ENCODE results near the gene LSR. TPM values are rescaled to one million over a fixed set of nuclear protein-coding genes. Genes with fewer than 3 reads are reported as not detected.

Gene LSR
- total RNA-seq, 1 experiment from 2014 or later = 0.63 TPM

DNA sequence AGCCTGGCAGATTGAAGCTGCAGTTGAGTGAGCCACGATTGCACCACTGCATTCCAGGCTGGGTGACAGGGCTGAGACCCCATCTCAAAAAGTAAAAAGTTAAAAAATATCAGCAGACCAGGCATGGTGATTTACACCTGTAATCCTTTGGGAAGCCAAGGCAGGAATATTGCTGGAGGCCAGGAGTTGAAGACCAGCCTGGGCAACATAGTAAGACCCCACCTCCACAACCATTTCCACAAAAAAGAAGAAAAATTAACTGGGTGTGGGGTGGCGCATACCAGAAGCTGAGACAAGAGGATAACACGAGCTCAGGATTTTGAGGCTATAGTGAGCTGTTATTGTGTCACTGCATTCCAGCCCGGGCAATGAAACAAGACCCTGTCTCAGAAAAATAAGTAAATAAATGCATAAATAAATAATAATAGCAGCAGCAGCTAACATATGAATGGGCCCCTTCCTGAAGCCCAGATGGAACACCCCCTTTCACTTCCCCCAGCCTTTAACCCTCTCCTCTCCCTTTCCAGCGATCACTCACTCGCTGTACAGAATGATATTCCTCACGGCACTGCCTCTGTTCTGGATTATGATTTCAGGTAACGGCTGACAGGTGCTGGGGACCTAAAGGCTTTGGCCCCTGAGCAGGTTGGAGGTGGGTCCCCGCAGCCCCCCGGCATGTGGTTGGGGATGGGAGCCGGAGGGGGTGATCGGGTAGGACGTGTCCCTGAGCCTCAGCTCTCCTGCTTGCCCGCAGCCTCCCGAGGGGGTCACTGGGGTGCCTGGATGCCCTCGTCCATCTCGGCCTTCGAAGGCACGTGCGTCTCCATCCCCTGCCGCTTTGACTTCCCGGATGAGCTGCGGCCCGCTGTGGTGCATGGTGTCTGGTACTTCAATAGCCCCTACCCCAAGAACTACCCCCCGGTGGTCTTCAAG lies 46.3 kb downstream of the LSR start:
- no peaks in the 10 kb centered on the region for H3K79me2 ChIP-seq (ENCODE audit: low read length)
- no peaks in the 10 kb centered on the region for H4K20me1 ChIP-seq (ENCODE audit: insufficient read depth, low read depth, low read length)
- H3K4me2 ChIP-seq (ENCODE audit: low read depth, low read length, poor library complexity, severe bottlenecking) = peak overlapping the region; percentile 63
- no peaks in the 10 kb centered on the region for H3K36me3 ChIP-seq (ENCODE audit: insufficient read depth, low read length)
- no peak overlapping the region for H2AFZ ChIP-seq (ENCODE audit: low read length)
- H3K9me2 ChIP-seq (replicated peaks; ENCODE audit: insufficient read depth, low read length) = no peaks in the 10 kb centered on the region
- no peaks in the 10 kb centered on the region for H3K9me3 ChIP-seq (ENCODE audit: low read length)
- H3K27me3 ChIP-seq (ENCODE audit: low read length) = no peaks in the 10 kb centered on the region
- peaks cover 55% of the 10 kb centered on the region for H3K4me1 ChIP-seq (ENCODE audit: low read length)
- DNase-seq = no peak
- peak overlapping the region; percentile 68; the same call in 1 of the 2 replicates for H3K27ac ChIP-seq (ENCODE audit: low read length)
- peak overlapping the region; percentile 34; the same call in 1 of the 2 replicates for H3K4me3 ChIP-seq (ENCODE audit: low read length)
- H3K9ac ChIP-seq (ENCODE audit: low read length) = 0 out of 2 replicates have a peak overlapping the region, but pooled peaks have one; percentile 37

DNA sequence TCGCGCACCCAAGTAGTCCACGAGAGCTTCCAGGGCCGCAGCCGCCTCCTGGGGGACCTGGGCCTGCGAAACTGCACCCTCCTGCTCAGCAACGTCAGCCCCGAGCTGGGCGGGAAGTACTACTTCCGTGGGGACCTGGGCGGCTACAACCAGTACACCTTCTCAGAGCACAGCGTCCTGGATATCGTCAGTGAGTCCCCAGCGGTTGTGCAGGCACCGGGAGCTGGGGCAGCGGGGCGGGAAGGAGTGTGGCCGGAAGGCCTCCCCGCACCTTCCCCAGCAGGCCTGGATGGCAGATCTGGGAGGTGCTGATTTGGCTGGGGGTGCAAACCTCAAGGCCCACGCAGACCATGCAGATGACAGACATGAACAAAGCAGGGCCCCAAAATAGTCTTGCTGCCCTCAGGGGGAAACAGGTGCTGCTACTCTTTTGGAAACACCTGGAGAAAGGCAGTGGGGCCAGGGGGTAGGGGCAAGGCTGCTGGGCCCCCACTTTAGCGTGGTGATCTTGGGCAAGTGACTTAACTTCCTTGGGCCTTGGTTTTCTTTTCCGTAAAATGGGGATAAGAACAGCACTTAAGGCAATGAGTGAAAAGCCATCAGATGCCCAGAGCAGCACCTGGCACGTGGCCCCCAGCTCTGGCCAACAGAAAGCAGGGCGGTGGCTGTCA lies 47.1 kb downstream of the LSR start:
- DNase-seq = peak; percentile 89
- Histone ChIP-seq H3K4me2 (ENCODE audit: low read depth, low read length, poor library complexity, severe bottlenecking) (peak overlapping the region; percentile 63), H3K9me2 (replicated peaks; ENCODE audit: insufficient read depth, low read length) (no peaks in the 10 kb centered on the region), H4K20me1 (ENCODE audit: insufficient read depth, low read depth, low read length) (no peaks in the 10 kb centered on the region), H3K27ac (ENCODE audit: low read length) (peak overlapping the region; percentile 68), H3K4me3 (ENCODE audit: low read length) (peak overlapping the region; percentile 34; the same call in 1 of the 2 replicates), H3K4me1 (ENCODE audit: low read length) (peaks cover 55% of the 10 kb centered on the region), H3K9me3 (ENCODE audit: low read length) (no peaks in the 10 kb centered on the region), H3K36me3 (ENCODE audit: insufficient read depth, low read length) (no peaks in the 10 kb centered on the region), H3K79me2 (ENCODE audit: low read length) (no peaks in the 10 kb centered on the region), H2AFZ (ENCODE audit: low read length) (no peak overlapping the region), H3K9ac (ENCODE audit: low read length) (peak overlapping the region; percentile 37), H3K27me3 (ENCODE audit: low read length) (no peaks in the 10 kb centered on the region)

DNA sequence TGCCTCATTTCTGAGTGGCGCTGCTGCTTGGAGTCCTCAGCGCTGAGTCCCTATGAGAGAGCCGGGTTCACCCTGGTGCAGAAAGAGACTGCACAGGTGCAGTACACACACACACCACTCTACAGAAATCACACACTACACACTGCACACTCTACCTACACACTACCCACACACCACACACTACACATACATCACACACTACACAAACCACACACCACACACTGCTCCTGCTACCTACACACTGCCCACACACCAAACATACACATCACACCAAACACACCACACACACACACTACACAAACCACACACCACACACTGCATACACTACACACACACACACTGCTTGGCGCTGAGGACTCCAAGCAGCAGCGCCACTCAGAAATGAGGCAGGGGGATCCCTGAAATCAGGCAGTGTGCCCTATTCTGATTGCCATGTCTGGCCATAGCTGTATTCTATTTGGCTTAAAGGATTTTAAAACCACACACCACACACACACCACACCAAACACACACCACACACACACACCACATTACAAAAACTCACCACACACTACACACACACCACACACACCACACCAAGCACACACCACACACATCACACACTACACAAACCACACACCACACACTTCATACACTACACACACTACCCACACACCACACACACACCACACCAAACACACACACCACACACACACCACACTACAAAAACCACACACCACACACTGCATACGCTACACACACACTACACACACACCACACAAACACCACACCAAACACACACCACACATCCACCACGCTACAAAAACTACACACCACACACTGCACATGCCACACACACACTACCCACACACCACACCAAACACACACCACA lies 48.1 kb downstream of the LSR start:
- Histone ChIP-seq H2AFZ (ENCODE audit: low read length) (no peak overlapping the region), H3K36me3 (ENCODE audit: insufficient read depth, low read length) (no peaks in the 10 kb centered on the region), H3K4me1 (ENCODE audit: low read length) (peaks cover 46% of the 10 kb centered on the region), H3K27ac (ENCODE audit: low read length) (peak overlapping the region; percentile 68), H3K4me3 (ENCODE audit: low read length) (peak overlapping the region; percentile 34; the same call in 1 of the 2 replicates), H3K9ac (ENCODE audit: low read length) (peak overlapping the region; percentile 21), H3K9me3 (ENCODE audit: low read length) (no peaks in the 10 kb centered on the region), H3K9me2 (replicated peaks; ENCODE audit: insufficient read depth, low read length) (no peaks in the 10 kb centered on the region), H3K4me2 (ENCODE audit: low read depth, low read length, poor library complexity, severe bottlenecking) (peak overlapping the region; percentile 63), H3K27me3 (ENCODE audit: low read length) (no peaks in the 10 kb centered on the region), H3K79me2 (ENCODE audit: low read length) (no peaks in the 10 kb centered on the region), H4K20me1 (ENCODE audit: insufficient read depth, low read depth, low read length) (no peaks in the 10 kb centered on the region)
- peak; percentile 63 for DNase-seq

DNA sequence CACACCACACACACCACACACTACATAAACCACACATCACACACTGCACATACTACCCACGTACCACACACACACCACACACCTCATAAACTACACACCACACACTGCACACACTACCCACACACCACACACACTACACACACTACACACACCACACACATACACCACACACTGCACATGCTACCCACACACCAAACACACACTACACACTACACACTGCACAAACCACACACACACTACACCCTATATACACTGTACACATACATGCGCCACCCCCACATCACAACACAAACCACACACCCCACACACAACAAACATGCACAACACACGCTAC lies 48.7 kb downstream of the LSR start:
- H3K9me3 ChIP-seq (ENCODE audit: low read length) = no peaks in the 10 kb centered on the region
- H2AFZ ChIP-seq (ENCODE audit: low read length) = no peak overlapping the region
- H3K4me2 ChIP-seq (ENCODE audit: low read depth, low read length, poor library complexity, severe bottlenecking) = no peak overlapping the region
- no peaks in the 10 kb centered on the region for H3K36me3 ChIP-seq (ENCODE audit: insufficient read depth, low read length)
- peaks cover 40% of the 10 kb centered on the region for H3K4me1 ChIP-seq (ENCODE audit: low read length)
- no peaks in the 10 kb centered on the region for H4K20me1 ChIP-seq (ENCODE audit: insufficient read depth, low read depth, low read length)
- no peak overlapping the region for H3K4me3 ChIP-seq (ENCODE audit: low read length)
- no peak for DNase-seq
- no peaks in the 10 kb centered on the region for H3K79me2 ChIP-seq (ENCODE audit: low read length)
- no peaks in the 10 kb centered on the region for H3K9me2 ChIP-seq (replicated peaks; ENCODE audit: insufficient read depth, low read length)
- H3K27me3 ChIP-seq (ENCODE audit: low read length) = no peaks in the 10 kb centered on the region
- no peak overlapping the region for H3K27ac ChIP-seq (ENCODE audit: low read length)
- no peak overlapping the region for H3K9ac ChIP-seq (ENCODE audit: low read length)

DNA sequence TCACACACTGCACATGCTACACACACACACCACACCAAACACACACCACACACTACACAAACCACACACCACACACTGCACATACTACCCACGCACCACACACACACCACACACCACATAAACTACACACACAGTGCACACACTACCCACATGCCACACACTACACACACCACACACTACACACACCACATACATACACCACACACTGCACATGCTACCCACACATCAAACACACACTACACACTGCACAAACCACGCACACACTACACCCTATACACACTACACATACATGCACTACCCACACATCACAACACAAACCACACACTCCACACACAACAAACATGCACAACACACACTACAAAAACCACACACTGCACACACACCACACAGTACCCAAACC lies 49.1 kb downstream of the LSR start:
- no peak for DNase-seq
- Histone ChIP-seq H3K9me3 (ENCODE audit: low read length) (no peaks in the 10 kb centered on the region), H3K9ac (ENCODE audit: low read length) (no peak overlapping the region), H3K4me1 (ENCODE audit: low read length) (peaks cover 36% of the 10 kb centered on the region), H3K4me3 (ENCODE audit: low read length) (no peak overlapping the region), H4K20me1 (ENCODE audit: insufficient read depth, low read depth, low read length) (no peaks in the 10 kb centered on the region), H2AFZ (ENCODE audit: low read length) (no peak overlapping the region), H3K36me3 (ENCODE audit: insufficient read depth, low read length) (no peaks in the 10 kb centered on the region), H3K79me2 (ENCODE audit: low read length) (no peaks in the 10 kb centered on the region), H3K9me2 (replicated peaks; ENCODE audit: insufficient read depth, low read length) (no peaks in the 10 kb centered on the region), H3K4me2 (ENCODE audit: low read depth, low read length, poor library complexity, severe bottlenecking) (no peak overlapping the region), H3K27me3 (ENCODE audit: low read length) (no peaks in the 10 kb centered on the region), H3K27ac (ENCODE audit: low read length) (no peak overlapping the region)

DNA sequence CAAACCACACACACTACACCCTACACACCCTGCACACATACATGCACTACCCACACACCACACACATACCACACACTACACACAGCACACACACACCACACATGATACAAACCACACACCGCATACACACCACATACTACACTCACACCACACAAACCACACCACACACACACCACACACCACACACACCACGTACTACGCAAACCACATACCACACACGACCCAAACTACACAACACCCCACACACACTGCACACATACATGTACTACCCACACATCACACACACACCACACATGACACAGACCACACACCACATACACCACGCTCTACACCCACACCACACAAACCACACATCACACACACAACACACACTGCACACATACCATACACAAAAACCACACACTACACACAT lies 49.8 kb downstream of the LSR start:
- Histone ChIP-seq H3K27me3 (ENCODE audit: low read length) (no peaks in the 10 kb centered on the region), H3K9me3 (ENCODE audit: low read length) (no peaks in the 10 kb centered on the region), H4K20me1 (ENCODE audit: insufficient read depth, low read depth, low read length) (no peaks in the 10 kb centered on the region), H3K36me3 (ENCODE audit: insufficient read depth, low read length) (no peaks in the 10 kb centered on the region), H2AFZ (ENCODE audit: low read length) (no peak overlapping the region), H3K27ac (ENCODE audit: low read length) (no peak overlapping the region), H3K4me2 (ENCODE audit: low read depth, low read length, poor library complexity, severe bottlenecking) (no peak overlapping the region), H3K79me2 (ENCODE audit: low read length) (no peaks in the 10 kb centered on the region), H3K9ac (ENCODE audit: low read length) (no peak overlapping the region), H3K9me2 (replicated peaks; ENCODE audit: insufficient read depth, low read length) (no peaks in the 10 kb centered on the region), H3K4me3 (ENCODE audit: low read length) (no peak overlapping the region), H3K4me1 (ENCODE audit: low read length) (peaks cover 36% of the 10 kb centered on the region)
- DNase-seq = no peak

DNA sequence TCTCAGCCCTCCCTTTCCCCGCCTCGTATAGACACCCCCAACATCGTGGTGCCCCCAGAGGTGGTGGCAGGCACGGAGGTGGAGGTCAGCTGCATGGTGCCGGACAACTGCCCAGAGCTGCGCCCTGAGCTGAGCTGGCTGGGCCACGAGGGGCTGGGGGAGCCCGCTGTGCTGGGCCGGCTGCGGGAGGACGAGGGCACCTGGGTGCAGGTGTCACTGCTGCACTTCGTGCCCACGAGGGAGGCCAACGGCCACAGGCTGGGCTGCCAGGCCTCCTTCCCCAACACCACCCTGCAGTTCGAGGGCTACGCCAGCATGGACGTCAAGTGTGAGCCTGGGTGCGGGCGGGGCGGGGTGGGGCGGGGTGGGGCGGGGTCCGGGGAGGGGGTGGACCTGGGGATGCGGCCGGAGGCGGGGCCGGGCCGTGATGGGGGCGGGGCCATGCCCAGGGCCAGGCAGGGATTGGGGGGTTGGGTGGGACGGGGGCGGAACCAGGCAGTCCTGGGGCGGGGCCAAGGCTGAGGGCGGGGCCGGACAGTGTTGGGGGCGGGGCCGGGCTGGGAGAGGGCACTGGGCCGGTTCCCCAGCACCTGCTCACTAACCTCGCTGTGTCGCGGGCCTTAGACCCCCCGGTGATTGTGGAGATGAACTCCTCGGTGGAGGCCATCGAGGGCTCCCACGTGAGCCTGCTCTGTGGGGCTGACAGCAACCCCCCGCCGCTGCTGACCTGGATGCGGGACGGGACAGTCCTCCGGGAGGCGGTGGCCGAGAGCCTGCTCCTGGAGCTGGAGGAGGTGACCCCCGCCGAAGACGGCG lies 50.9 kb downstream of the LSR start:
- peak; percentile 82 for DNase-seq

More for the DNA sequence above, 50.9 kb downstream of the LSR start:
- Histone ChIP-seq H3K27ac (ENCODE audit: low read length) (no peak overlapping the region), H3K4me1 (ENCODE audit: low read length) (peaks cover 28% of the 10 kb centered on the region), H3K4me2 (ENCODE audit: low read depth, low read length, poor library complexity, severe bottlenecking) (no peak overlapping the region), H3K4me3 (ENCODE audit: low read length) (no peak overlapping the region), H3K9me3 (ENCODE audit: low read length) (no peaks in the 10 kb centered on the region), H3K79me2 (ENCODE audit: low read length) (no peaks in the 10 kb centered on the region), H3K27me3 (ENCODE audit: low read length) (no peaks in the 10 kb centered on the region), H3K9ac (ENCODE audit: low read length) (no peak overlapping the region), H3K36me3 (ENCODE audit: insufficient read depth, low read length) (no peaks in the 10 kb centered on the region), H2AFZ (ENCODE audit: low read length) (no peak overlapping the region), H4K20me1 (ENCODE audit: insufficient read depth, low read depth, low read length) (no peaks in the 10 kb centered on the region), H3K9me2 (replicated peaks; ENCODE audit: insufficient read depth, low read length) (no peaks in the 10 kb centered on the region)

Measured in Karpas-422 (cell line).